Measurements from ENCODE around the gene RLN1. TPM values are rescaled to one million over a fixed set of nuclear protein-coding genes. Genes with fewer than 3 reads are reported as not detected.
A peak's percentile ranks its signal among the peaks of the same experiment; 100 is the strongest.
"Not testable (repeated sequence)": the region's sequence is repeated elsewhere in the genome, so short reads cannot be mapped to it uniquely, and the experiment has no call there.

Gene RLN1
- polyA plus RNA-seq, 1 of the 3 experiments (the other 2 are of a cell fraction), result 0.23 TPM

- no peak overlapping the region for H3K27ac ChIP-seq (ENCODE audit: low read depth in 2 of 2, low read length in 1 of 2)
- H3K9me3 ChIP-seq, result no peaks in the 10 kb centered on the region
- H3K4me1 ChIP-seq (ENCODE audit: control insufficient read depth in 1 of 2, insufficient read depth in 2 of 2, low read depth in 1 of 2, low read length in 1 of 2), result no peaks in the 10 kb centered on the region; a peak in 1 of 4 replicates
- no peak overlapping the region for H2AFZ ChIP-seq (ENCODE audit: low read depth)
- H3F3A ChIP-seq (replicated peaks; ENCODE audit: insufficient read depth), result no peaks in the 10 kb centered on the region
- ChIA-PET POLR2A (no interaction called here), CTCF (no interaction called here)
- H3K4me2 ChIP-seq, result no peak overlapping the region
- no peaks in the 10 kb centered on the region for H4K20me1 ChIP-seq (ENCODE audit: insufficient read depth)
- H3K27me3 ChIP-seq (ENCODE audit: insufficient read depth), result no peaks in the 10 kb centered on the region
- H3K4me3 ChIP-seq (ENCODE audit: low read depth in 2 of 2, low read length in 1 of 2), result no peak overlapping the region
- no peaks in the 10 kb centered on the region for H3K9me2 ChIP-seq
- no peak for TF ChIP-seq SMC3 (IDR thresholded peaks at IDR 0.05; ENCODE audit: low read depth, low read length)
- TF ChIP-seq YY1 (IDR thresholded peaks at IDR 0.05; ENCODE audit: low read depth), result no peak
- no peak for TF ChIP-seq POLR2AphosphoS5 (IDR thresholded peaks at IDR 0.05; ENCODE audit: low read depth, low read length)
- no peak for TF ChIP-seq USF1 (IDR thresholded peaks at IDR 0.05; ENCODE audit: borderline replicate concordance, low read depth)
- DNase-seq, result no peak
- no peaks in the 10 kb centered on the region for H3K79me2 ChIP-seq (ENCODE audit: insufficient read depth)
- H3K36me3 ChIP-seq (replicated peaks in 1 of 2; ENCODE audit: control insufficient read depth in 1 of 2, insufficient read depth in 2 of 2, low read length in 1 of 2), result no peaks in the 10 kb centered on the region
- no peak overlapping the region for H3K9ac ChIP-seq
Observed at GRCh38 chr9:5326187-5326586, 13.5 kb downstream of the RLN1 start.

- 29% methylated on average over 1 of the region's 1 CpG for WGBS (ENCODE audit: low lambda C conversion rate)
- H3K27ac ChIP-seq (ENCODE audit: low read depth in 2 of 2, low read length in 1 of 2); POLR2A ChIA-PET; H3K27me3 ChIP-seq (ENCODE audit: insufficient read depth); H3K4me2 ChIP-seq; H4K20me1 ChIP-seq (ENCODE audit: insufficient read depth); H3K36me3 ChIP-seq (replicated peaks in 1 of 2; ENCODE audit: control insufficient read depth in 1 of 2, insufficient read depth in 2 of 2, low read length in 1 of 2); H3K9ac ChIP-seq; DNase-seq; H2AFZ ChIP-seq (ENCODE audit: low read depth); H3K4me3 ChIP-seq (ENCODE audit: low read depth in 2 of 2, low read length in 1 of 2); H3F3A ChIP-seq (replicated peaks; ENCODE audit: insufficient read depth); H3K4me1 ChIP-seq (ENCODE audit: control insufficient read depth in 1 of 2, insufficient read depth in 2 of 2, low read depth in 1 of 2, low read length in 1 of 2); H3K79me2 ChIP-seq (ENCODE audit: insufficient read depth); H3K9me2 ChIP-seq; H3K9me3 ChIP-seq: not testable (repeated sequence)
- CTCF ChIA-PET, result interaction anchor here (0.6 to 1.0 kb wide), 2 partner anchors 53 to 562 kb away, joined by 3 read pairs; no protein-coding TSS in a partner anchor
- TF ChIP-seq, protein P1, sequence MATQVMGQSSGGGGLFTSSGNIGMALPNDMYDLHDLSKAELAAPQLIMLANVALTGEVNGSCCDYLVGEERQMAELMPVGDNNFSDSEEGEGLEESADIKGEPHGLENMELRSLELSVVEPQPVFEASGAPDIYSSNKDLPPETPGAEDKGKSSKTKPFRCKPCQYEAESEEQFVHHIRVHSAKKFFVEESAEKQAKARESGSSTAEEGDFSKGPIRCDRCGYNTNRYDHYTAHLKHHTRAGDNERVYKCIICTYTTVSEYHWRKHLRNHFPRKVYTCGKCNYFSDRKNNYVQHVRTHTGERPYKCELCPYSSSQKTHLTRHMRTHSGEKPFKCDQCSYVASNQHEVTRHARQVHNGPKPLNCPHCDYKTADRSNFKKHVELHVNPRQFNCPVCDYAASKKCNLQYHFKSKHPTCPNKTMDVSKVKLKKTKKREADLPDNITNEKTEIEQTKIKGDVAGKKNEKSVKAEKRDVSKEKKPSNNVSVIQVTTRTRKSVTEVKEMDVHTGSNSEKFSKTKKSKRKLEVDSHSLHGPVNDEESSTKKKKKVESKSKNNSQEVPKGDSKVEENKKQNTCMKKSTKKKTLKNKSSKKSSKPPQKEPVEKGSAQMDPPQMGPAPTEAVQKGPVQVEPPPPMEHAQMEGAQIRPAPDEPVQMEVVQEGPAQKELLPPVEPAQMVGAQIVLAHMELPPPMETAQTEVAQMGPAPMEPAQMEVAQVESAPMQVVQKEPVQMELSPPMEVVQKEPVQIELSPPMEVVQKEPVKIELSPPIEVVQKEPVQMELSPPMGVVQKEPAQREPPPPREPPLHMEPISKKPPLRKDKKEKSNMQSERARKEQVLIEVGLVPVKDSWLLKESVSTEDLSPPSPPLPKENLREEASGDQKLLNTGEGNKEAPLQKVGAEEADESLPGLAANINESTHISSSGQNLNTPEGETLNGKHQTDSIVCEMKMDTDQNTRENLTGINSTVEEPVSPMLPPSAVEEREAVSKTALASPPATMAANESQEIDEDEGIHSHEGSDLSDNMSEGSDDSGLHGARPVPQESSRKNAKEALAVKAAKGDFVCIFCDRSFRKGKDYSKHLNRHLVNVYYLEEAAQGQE (IDR thresholded peaks at IDR 0.05; ENCODE audit: low read depth, low read length), result peak; percentile 82
Observed at GRCh38 chr9:5321601-5322000, 18.1 kb downstream of the RLN1 start.

DNA sequence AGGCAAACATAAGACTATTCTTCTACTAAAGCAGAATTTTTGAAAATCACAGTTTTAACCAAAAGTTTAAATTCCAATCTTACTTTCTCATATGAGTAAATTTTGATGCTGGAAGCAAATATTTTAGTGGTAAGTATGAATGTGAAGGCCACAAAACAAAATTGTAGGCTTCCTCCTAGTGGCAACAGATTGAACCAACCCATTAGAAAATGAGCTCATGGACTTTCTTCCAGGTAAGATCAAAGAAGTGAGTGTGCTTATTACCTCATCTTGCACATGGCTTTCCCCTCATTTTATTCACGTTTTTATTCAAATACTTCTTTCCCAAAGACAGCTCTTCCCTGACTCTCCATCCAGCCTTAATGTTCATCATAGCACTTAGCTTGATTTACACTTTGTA, 18.6 kb downstream of the RLN1 start:
- no peaks in the 10 kb centered on the region for H4K20me1 ChIP-seq (ENCODE audit: insufficient read depth)
- H3K9ac ChIP-seq, result no peak overlapping the region
- POLR2A ChIA-PET, result no interaction called here
- H3K4me1 ChIP-seq (ENCODE audit: control insufficient read depth in 1 of 2, insufficient read depth in 2 of 2, low read depth in 1 of 2, low read length in 1 of 2), result no peaks in the 10 kb centered on the region
- no peaks in the 10 kb centered on the region for H3K36me3 ChIP-seq (replicated peaks in 1 of 2; ENCODE audit: control insufficient read depth in 1 of 2, insufficient read depth in 2 of 2, low read length in 1 of 2)
- no peaks in the 10 kb centered on the region for H3K9me3 ChIP-seq
- no peaks in the 10 kb centered on the region for H3K79me2 ChIP-seq (ENCODE audit: insufficient read depth)
- no peaks in the 10 kb centered on the region for H3K27me3 ChIP-seq (ENCODE audit: insufficient read depth)
- CTCF ChIA-PET, result interaction anchor here (1.0 kb wide), 1 partner anchor 562 kb away, joined by 3 read pairs; no protein-coding TSS in a partner anchor
- no peak overlapping the region for H2AFZ ChIP-seq (ENCODE audit: low read depth)
- H3K4me3 ChIP-seq (ENCODE audit: low read depth in 2 of 2, low read length in 1 of 2), result no peak overlapping the region
- no peaks in the 10 kb centered on the region for H3F3A ChIP-seq (replicated peaks; ENCODE audit: insufficient read depth)
- no peak overlapping the region for H3K4me2 ChIP-seq
- WGBS (ENCODE audit: low lambda C conversion rate), result 0% methylated on average over 1 of the region's 1 CpG
- no peak overlapping the region for H3K27ac ChIP-seq (ENCODE audit: low read depth in 2 of 2, low read length in 1 of 2)
- no peaks in the 10 kb centered on the region for H3K9me2 ChIP-seq
- no peak for DNase-seq
- no peak for TF ChIP-seq JUND (IDR thresholded peaks at IDR 0.05)
- TF ChIP-seq USF2 (IDR thresholded peaks at IDR 0.05; ENCODE audit: borderline replicate concordance, low read depth, low read length), result no peak
- TF ChIP-seq PBX3 (IDR thresholded peaks at IDR 0.05), result no peak
- TF ChIP-seq, protein P2, sequence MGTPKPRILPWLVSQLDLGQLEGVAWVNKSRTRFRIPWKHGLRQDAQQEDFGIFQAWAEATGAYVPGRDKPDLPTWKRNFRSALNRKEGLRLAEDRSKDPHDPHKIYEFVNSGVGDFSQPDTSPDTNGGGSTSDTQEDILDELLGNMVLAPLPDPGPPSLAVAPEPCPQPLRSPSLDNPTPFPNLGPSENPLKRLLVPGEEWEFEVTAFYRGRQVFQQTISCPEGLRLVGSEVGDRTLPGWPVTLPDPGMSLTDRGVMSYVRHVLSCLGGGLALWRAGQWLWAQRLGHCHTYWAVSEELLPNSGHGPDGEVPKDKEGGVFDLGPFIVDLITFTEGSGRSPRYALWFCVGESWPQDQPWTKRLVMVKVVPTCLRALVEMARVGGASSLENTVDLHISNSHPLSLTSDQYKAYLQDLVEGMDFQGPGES (IDR thresholded peaks at IDR 0.05; ENCODE audit: low read depth, low read length), result no peak
- no peak for TF ChIP-seq RXRA (IDR thresholded peaks at IDR 0.05; ENCODE audit: borderline replicate concordance, low read depth)
- TF ChIP-seq, protein P3, sequence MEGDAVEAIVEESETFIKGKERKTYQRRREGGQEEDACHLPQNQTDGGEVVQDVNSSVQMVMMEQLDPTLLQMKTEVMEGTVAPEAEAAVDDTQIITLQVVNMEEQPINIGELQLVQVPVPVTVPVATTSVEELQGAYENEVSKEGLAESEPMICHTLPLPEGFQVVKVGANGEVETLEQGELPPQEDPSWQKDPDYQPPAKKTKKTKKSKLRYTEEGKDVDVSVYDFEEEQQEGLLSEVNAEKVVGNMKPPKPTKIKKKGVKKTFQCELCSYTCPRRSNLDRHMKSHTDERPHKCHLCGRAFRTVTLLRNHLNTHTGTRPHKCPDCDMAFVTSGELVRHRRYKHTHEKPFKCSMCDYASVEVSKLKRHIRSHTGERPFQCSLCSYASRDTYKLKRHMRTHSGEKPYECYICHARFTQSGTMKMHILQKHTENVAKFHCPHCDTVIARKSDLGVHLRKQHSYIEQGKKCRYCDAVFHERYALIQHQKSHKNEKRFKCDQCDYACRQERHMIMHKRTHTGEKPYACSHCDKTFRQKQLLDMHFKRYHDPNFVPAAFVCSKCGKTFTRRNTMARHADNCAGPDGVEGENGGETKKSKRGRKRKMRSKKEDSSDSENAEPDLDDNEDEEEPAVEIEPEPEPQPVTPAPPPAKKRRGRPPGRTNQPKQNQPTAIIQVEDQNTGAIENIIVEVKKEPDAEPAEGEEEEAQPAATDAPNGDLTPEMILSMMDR (IDR thresholded peaks at IDR 0.05), result no peak; the same call in 1 of the 2 replicates
